Naive thymus-derived CD4-positive, alpha-beta T cell (primary cell): ENCODE results near the gene ANXA2. TPM values are rescaled to one million over a fixed set of nuclear protein-coding genes. Genes with fewer than 3 reads are reported as not detected.

ENCODE experiments used
- ATAC-seq: fragments of 150-1000 bp; cut with Tn5 transposase; 2 replicates; pipeline ENCODE4 v1.10.0; 2021; ENCODE audit warnings: mild to moderate bottlenecking, moderate library complexity
- CTCF ChIA-PET: fragments of 350-600 bp; sonication (Branson Sonifier 250); formaldehyde crosslinking; loops from one replicate; lab custom pipeline; 2021; ENCODE audit warnings: antibody characterized with exemption; lab: Charles Lee
- POLR2A ChIA-PET: fragments of 350-600 bp; sonication (Branson Sonifier 250); formaldehyde crosslinking; loops from one replicate; lab custom pipeline; 2021; ENCODE audit warnings: antibody characterized with exemption, inconsistent platforms; lab: Charles Lee
- DNase-seq, 9 donors: peaks; one replicate each; pipeline versions ENCODE4 v3.0.0 to v3.0.0-alpha.2; 2020 to 2022; ENCODE audit warnings: mixed read lengths in 1 of 9
- H3K27ac ChIP-seq: one replicate; pipeline ENCODE4 v1.7.0; 2013; ENCODE audit warnings: mild to moderate bottlenecking, low read depth, low read length, moderate library complexity
- H3K27me3 ChIP-seq, 2 donors: one replicate each; pipeline ENCODE4 v1.7.0; 2013; ENCODE audit warnings: low read length in 2 of 2, mild to moderate bottlenecking in 2 of 2, moderate library complexity in 2 of 2; ENCODE audit not compliant: control insufficient read depth in 2 of 2, insufficient read depth in 2 of 2
- H3K36me3 ChIP-seq, 3 experiments: 1 replicate in 2 of 3; 2 replicates in 1 of 3; pipeline ENCODE4 v1.7.0; 2013; ENCODE audit warnings: low read length in 3 of 3, mild to moderate bottlenecking in 3 of 3, moderate library complexity in 1 of 3; ENCODE audit not compliant: insufficient read depth in 3 of 3, control insufficient read depth in 2 of 3
- H3K4me1 ChIP-seq, 2 donors: one replicate each; pipeline ENCODE4 v1.7.0; 2013; ENCODE audit warnings: low read length in 2 of 2, mild to moderate bottlenecking in 2 of 2, moderate library complexity in 1 of 2; ENCODE audit not compliant: control insufficient read depth in 2 of 2, insufficient read depth in 2 of 2
- H3K4me3 ChIP-seq: 2 replicates; pipeline ENCODE4 v1.7.0; 2013; ENCODE audit warnings: mild to moderate bottlenecking, low read length
- H3K9me3 ChIP-seq, 3 experiments: 1 replicate in 2 of 3; 2 replicates in 1 of 3; pipeline ENCODE4 v1.7.0; 2013; ENCODE audit warnings: low read length in 3 of 3; ENCODE audit not compliant: control insufficient read depth in 2 of 3
- H3K27ac Mint-ChIP-seq, 9 donors: one replicate each; pipeline ENCODE4 v1.8.0; 2020 to 2022; ENCODE audit warnings: mixed read lengths in 9 of 9, mild to moderate bottlenecking in 8 of 9, moderate library complexity in 5 of 9, inconsistent platforms in 2 of 9
- H3K27me3 Mint-ChIP-seq, 5 donors: one replicate each; pipeline ENCODE4 v1.8.0; 2021 to 2022; ENCODE audit warnings: mixed read lengths in 5 of 5, mild to moderate bottlenecking in 1 of 5
- H3K36me3 Mint-ChIP-seq, 5 donors: one replicate each; pipeline ENCODE4 v1.8.0; 2020 to 2022; ENCODE audit warnings: mixed read lengths in 5 of 5, mild to moderate bottlenecking in 3 of 5, inconsistent platforms in 1 of 5
- H3K4me1 Mint-ChIP-seq, 7 donors: one replicate each; pipeline ENCODE4 v1.8.0; 2020 to 2022; ENCODE audit warnings: mixed read lengths in 7 of 7, mild to moderate bottlenecking in 3 of 7, inconsistent platforms in 1 of 7
- H3K4me3 Mint-ChIP-seq, 10 donors: one replicate each; pipeline ENCODE4 v1.8.0; 2020 to 2022; ENCODE audit warnings: mild to moderate bottlenecking in 10 of 10, mixed read lengths in 10 of 10, moderate library complexity in 6 of 10, inconsistent platforms in 2 of 10
- H3K9me3 Mint-ChIP-seq, 11 donors: one replicate each; pipeline ENCODE4 v1.8.0; 2020 to 2022; ENCODE audit warnings: mixed read lengths in 11 of 11, mild to moderate bottlenecking in 4 of 11, inconsistent platforms in 1 of 11, moderate library complexity in 1 of 11
- intact Hi-C, 2 donors: fragments of 100-400 bp; cut with micrococcal nuclease; formaldehyde crosslinking; loops; one replicate each; pipeline ENCODE4 v1.15.1; 2023
- polyA plus RNA-seq, 2 donors: library from polyadenylated mRNA; unstranded; fragments of 300-500 nt; fragmentation: Illumina TruSeq; gene quantifications; one replicate each; pipeline ENCODE4 v1.2.3, GENCODE V29; 2021
- total RNA-seq, 6 experiments: library from RNA in 5 of 6; stranded (reverse) in 5 of 6; gene quantifications; 1 replicate in 5 of 6; 2 replicates in 1 of 6; pipeline ENCODE4 v1.2.3 and lab custom pipeline; 2021 to 2026

The ANXA2 gene
- total and polyA plus RNA-seq, 7 experiments from 2014 or later = 25.5 to 377 (median 36.6) TPM

DNA sequence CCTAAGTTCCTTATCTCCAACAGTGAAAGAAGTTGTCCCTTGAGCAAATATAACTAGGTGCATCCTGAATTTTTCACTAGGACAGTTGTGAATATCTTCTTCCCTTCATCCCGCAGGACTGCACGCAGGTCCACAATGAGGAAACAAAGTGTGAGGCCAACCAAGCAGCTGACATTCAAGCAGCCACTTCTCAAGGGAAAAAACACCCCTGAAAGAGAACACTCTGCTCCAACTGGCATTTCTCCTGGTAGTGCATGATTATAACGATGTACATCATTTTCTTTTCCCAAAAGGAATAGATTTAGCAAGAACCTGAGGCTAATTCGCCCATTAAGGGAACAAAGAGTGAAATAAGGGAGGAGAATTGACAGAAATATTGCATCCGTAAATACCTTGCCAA, 74.5 kb downstream of the ANXA2 start:
- peaks cover 15 to 54% (median 24%) of the 10 kb centered on the region in 5 donors for H3K27me3 Mint-ChIP-seq
- intact Hi-C loops = no loop called here
- no peak overlapping the region for H3K4me3 Mint-ChIP-seq
- H3K9me3 Mint-ChIP-seq = no peaks in the 10 kb centered on the region
- H3K36me3 Mint-ChIP-seq = no peaks in the 10 kb centered on the region
- no peaks in the 10 kb centered on the region for H3K9me3 ChIP-seq
- no peak overlapping the region for H3K27ac Mint-ChIP-seq
- H3K4me1 Mint-ChIP-seq = peaks cover 0 to 12% (median 4%) of the 10 kb centered on the region in 7 donors
- no peaks in the 10 kb centered on the region for H3K4me1 ChIP-seq
- CTCF ChIA-PET = interaction anchor here (1.1 kb wide), 1 partner anchor 598 kb away, joined by 3 read pairs; no protein-coding TSS in a partner anchor
- DNase-seq (no peak), ATAC-seq (no peak)
- no peak overlapping the region for H3K27ac ChIP-seq
- no peak overlapping the region for H3K4me3 ChIP-seq
- H3K36me3 ChIP-seq = no peaks in the 10 kb centered on the region
- POLR2A ChIA-PET = no interaction called here
- H3K27me3 ChIP-seq = peaks cover 0 to 3% of the 10 kb centered on the region in 2 donors

DNA sequence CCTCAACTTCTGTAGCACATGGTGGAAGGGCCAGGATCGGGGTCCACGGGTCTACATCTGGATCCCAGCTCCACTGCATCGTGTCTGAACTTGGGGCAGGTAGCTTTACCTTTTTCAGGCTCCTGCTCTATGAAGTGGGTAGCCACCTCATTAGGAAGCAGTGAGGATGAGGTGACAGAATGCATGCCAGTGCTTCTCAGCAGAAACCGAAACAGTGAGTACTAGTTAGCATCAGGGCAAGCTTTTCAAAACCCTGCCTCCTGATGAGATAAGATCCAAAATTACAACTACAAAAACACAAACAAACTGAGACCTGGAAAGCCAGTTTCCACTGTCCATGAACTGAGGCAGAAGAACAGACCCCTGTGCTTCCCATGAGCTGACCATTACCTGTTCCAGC, 77.4 kb downstream of the ANXA2 start:
- Mint-ChIP-seq H3K36me3 (no peaks in the 10 kb centered on the region), H3K4me3 (no peak overlapping the region), H3K27ac (no peak overlapping the region), H3K27me3 (peaks cover 0 to 33% (median 6%) of the 10 kb centered on the region in 5 donors), H3K9me3 (peaks cover 0 to 2% (median 0%) of the 10 kb centered on the region in 11 donors), H3K4me1 (peaks cover 0 to 1% (median 0%) of the 10 kb centered on the region in 7 donors)
- Histone ChIP-seq H3K4me1 (no peaks in the 10 kb centered on the region), H3K4me3 (no peak overlapping the region), H3K27ac (no peak overlapping the region), H3K9me3 (no peaks in the 10 kb centered on the region), H3K36me3 (no peaks in the 10 kb centered on the region), H3K27me3 (no peaks in the 10 kb centered on the region)
- ATAC-seq = no peak
- CTCF ChIA-PET = interaction anchor here (0.6 to 1.3 kb wide), 3 partner anchors 18 to 666 kb away, joined by 3 to 4 read pairs (median 3); no protein-coding TSS in a partner anchor
- POLR2A ChIA-PET = no interaction called here
- intact Hi-C loops = no loop called here
- no peak for DNase-seq

DNA sequence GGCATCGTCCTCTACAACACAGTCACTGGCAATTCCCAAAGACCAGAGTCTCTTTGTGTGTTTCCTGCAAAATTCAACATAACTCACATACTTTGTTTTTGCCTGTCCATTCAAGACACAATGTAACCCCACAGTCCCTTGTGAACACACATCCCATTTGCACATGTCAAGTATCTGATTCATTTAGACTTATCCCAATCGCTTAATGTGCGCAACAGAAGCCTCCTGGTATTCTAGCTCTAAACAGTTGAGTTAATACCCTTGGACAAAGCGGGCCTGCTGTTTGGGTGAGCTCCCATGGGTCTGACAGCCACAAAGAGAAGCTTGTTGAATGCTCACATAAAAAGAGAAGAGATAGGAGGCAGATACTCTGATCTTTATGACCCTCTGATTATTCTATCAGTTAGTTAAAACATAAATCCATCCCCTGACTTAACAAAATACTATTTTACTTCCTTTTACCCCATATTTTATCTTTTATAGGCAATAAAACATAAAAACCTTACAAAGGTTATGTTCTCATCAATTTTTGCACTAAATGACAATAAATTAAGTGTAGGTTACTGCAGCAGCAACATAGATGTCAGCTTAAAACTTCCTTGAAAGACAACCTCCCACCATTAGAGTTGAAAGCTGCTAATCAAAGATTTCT, 79.4 kb downstream of the ANXA2 start:
- H3K27ac ChIP-seq = no peak overlapping the region
- no peak overlapping the region for H3K27ac Mint-ChIP-seq
- DNase-seq = no peak
- H3K9me3 ChIP-seq = no peaks in the 10 kb centered on the region
- no peaks in the 10 kb centered on the region for H3K36me3 ChIP-seq
- H3K27me3 Mint-ChIP-seq = peaks cover 0 to 21% (median 4%) of the 10 kb centered on the region in 5 donors
- no peak overlapping the region for H3K4me3 ChIP-seq
- ATAC-seq = no peak
- H3K4me3 Mint-ChIP-seq = no peak overlapping the region
- intact Hi-C loops = no loop called here
- no peaks in the 10 kb centered on the region for H3K4me1 Mint-ChIP-seq
- CTCF ChIA-PET = no interaction called here
- POLR2A ChIA-PET = no interaction called here
- H3K36me3 Mint-ChIP-seq = no peaks in the 10 kb centered on the region
- H3K4me1 ChIP-seq = no peaks in the 10 kb centered on the region
- no peaks in the 10 kb centered on the region for H3K27me3 ChIP-seq
- H3K9me3 Mint-ChIP-seq = peaks cover 0 to 2% (median 0%) of the 10 kb centered on the region in 11 donors

DNA sequence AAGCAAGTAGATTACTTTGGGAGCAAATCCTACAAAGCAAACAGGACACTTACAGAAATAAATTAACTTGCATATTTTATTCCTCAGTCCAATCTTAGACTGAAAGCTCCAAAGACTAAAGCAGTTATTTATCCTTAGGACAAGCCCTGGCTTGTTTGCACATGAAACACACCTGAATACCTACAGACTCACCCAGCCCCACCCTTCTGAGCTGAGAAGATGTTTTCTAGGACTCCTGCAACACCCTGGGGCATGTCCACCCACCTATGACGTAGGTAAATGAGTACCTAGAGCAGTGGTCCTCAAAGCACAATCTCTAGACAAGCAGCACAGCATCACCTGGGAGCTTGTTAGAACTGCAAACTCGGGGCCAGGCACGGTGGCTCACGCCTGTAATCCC, 80.8 kb downstream of the ANXA2 start:
- ATAC-seq (no peak), DNase-seq (no peak)
- H3K27ac Mint-ChIP-seq = no peak overlapping the region
- no peak overlapping the region for H3K4me3 Mint-ChIP-seq
- peaks cover 0 to 24% (median 7%) of the 10 kb centered on the region in 5 donors for H3K27me3 Mint-ChIP-seq
- ChIA-PET CTCF (interaction anchor here (0.6 to 1.7 kb wide), 2 partner anchors 10 to 14 kb away, joined by 3 to 5 read pairs; no protein-coding TSS in a partner anchor), POLR2A (no interaction called here)
- H3K36me3 ChIP-seq = no peaks in the 10 kb centered on the region
- H3K27me3 ChIP-seq = no peaks in the 10 kb centered on the region
- intact Hi-C loops = no loop called here
- no peak overlapping the region for H3K4me3 ChIP-seq
- H3K36me3 Mint-ChIP-seq = no peaks in the 10 kb centered on the region
- no peaks in the 10 kb centered on the region for H3K9me3 ChIP-seq
- peaks cover 0 to 3% (median 0%) of the 10 kb centered on the region in 7 donors for H3K4me1 Mint-ChIP-seq
- H3K9me3 Mint-ChIP-seq = peaks cover 0 to 2% (median 0%) of the 10 kb centered on the region in 11 donors
- H3K4me1 ChIP-seq = no peaks in the 10 kb centered on the region
- no peak overlapping the region for H3K27ac ChIP-seq

DNA sequence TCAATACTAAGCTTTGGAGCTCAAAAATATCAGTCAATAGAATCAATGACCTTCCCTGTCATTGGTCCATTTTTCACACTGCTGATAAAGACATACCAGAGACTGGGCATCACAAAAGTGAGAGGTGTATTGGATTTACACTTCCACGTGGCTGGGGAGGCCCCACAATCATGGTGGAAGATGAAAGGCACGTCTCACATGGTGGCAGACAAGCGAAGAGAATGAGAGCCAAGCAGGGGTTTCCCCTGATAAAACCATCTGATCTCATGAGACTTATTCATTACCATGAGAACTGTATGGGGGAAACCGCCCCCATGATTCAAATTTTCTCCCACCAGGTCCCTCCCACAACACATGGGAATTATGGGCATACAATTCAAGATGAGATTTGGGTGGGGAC, 81.9 kb downstream of the ANXA2 start:
- Mint-ChIP-seq H3K9me3 (peaks cover 0 to 2% (median 0%) of the 10 kb centered on the region in 11 donors), H3K4me3 (no peak overlapping the region), H3K27ac (no peak overlapping the region), H3K4me1 (peaks cover 0 to 3% (median 0%) of the 10 kb centered on the region in 7 donors), H3K36me3 (no peaks in the 10 kb centered on the region), H3K27me3 (peaks cover 0 to 27% (median 6%) of the 10 kb centered on the region in 5 donors)
- DNase-seq (no peak), ATAC-seq (no peak)
- ChIA-PET POLR2A (no interaction called here), CTCF (interaction anchor here (0.9 to 1.7 kb wide), 2 partner anchors 11 kb away, joined by 3 to 5 read pairs; no protein-coding TSS in a partner anchor)
- Histone ChIP-seq H3K9me3 (no peaks in the 10 kb centered on the region), H3K36me3 (no peaks in the 10 kb centered on the region), H3K4me1 (no peaks in the 10 kb centered on the region), H3K4me3 (no peak overlapping the region), H3K27ac (no peak overlapping the region), H3K27me3 (no peaks in the 10 kb centered on the region)
- intact Hi-C loops = no loop called here

DNA sequence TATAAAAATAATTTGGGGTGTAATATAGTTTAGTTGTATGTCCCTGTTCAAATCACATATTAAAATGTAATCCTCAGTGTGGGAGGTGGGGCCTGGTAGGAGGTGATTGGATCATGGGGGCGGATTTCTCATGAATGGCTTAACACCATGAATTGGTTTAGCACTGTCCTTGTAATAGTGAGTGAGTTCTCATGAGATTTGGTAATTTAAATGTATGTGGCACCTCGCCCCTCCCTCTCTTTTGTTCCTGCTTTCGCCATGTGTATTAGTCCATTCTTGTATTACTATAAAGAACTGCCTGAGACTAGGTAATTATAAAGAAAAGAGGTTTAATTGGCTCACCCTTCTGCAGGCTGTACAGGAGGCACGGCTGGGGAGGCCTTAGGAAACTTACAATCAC, 83.9 kb downstream of the ANXA2 start:
- Histone ChIP-seq H3K4me3 (no peak overlapping the region), H3K27me3 (no peaks in the 10 kb centered on the region), H3K4me1 (no peaks in the 10 kb centered on the region), H3K36me3 (no peaks in the 10 kb centered on the region), H3K27ac (no peak overlapping the region), H3K9me3 (no peaks in the 10 kb centered on the region)
- peaks cover 5 to 23% (median 12%) of the 10 kb centered on the region in 5 donors for H3K27me3 Mint-ChIP-seq
- H3K36me3 Mint-ChIP-seq = no peaks in the 10 kb centered on the region
- H3K4me3 Mint-ChIP-seq = no peak overlapping the region
- H3K9me3 Mint-ChIP-seq = peaks cover 0 to 2% (median 0%) of the 10 kb centered on the region in 11 donors
- intact Hi-C loops = no loop called here
- ATAC-seq (no peak), DNase-seq (no peak)
- ChIA-PET CTCF (no interaction called here), POLR2A (no interaction called here)
- H3K4me1 Mint-ChIP-seq = peaks cover 0 to 3% (median 0%) of the 10 kb centered on the region in 7 donors
- no peak overlapping the region for H3K27ac Mint-ChIP-seq
